Measurements from ENCODE around the gene PKD1. TPM values are rescaled to one million over a fixed set of nuclear protein-coding genes. Genes with fewer than 3 reads are reported as not detected.
"Not testable (repeated sequence)": the region's sequence is repeated elsewhere in the genome, so short reads cannot be mapped to it uniquely, and the experiment has no call there.

The PKD1 gene
- total RNA-seq, 1 experiment from 2014 or later, result 102 TPM

- TF ChIP-seq ARID4B (CRISPR knock-in tag; IDR thresholded peaks at IDR 0.05; ENCODE audit: borderline replicate concordance) (no peak), ZNF281 (CRISPR knock-in tag; IDR thresholded peaks at IDR 0.05) (no peak), ATF1 (CRISPR knock-in tag; IDR thresholded peaks at IDR 0.05) (no peak), JAZF1 (CRISPR knock-in tag; IDR thresholded peaks at IDR 0.05) (no peak), ELF4 (CRISPR knock-in tag; IDR thresholded peaks at IDR 0.05; ENCODE audit: low read depth) (no peak)
These were observed 13.8 kb downstream of the PKD1 start (continued) for GRCh38 chr16:2121853-2122252.

- Mint-ChIP-seq H3K27ac (peak overlapping the region; percentile 19; the same call in 1 of the 2 replicates), H3K4me1 (peaks cover 13% of the 10 kb centered on the region)
- DNase-seq (ENCODE audit: low spot score); H3K9me3 Mint-ChIP-seq; H3K4me3 Mint-ChIP-seq; POLR2A ChIA-PET; H3K36me3 Mint-ChIP-seq; H3K27me3 Mint-ChIP-seq (ENCODE audit: low read depth): not testable (repeated sequence)
- 0 out of 2 replicates have a peak, but pooled peaks have one; percentile 7 for ATAC-seq
- CTCF ChIA-PET, result interaction anchor here (0.7 to 1.8 kb wide), 4 partner anchors 19 to 118 kb away, joined by 3 to 23 read pairs (median 6); partner anchors contain the start of gene RAB26
These were observed 14.4 kb downstream of the PKD1 start for GRCh38 chr16:2121325-2121724.

DNA sequence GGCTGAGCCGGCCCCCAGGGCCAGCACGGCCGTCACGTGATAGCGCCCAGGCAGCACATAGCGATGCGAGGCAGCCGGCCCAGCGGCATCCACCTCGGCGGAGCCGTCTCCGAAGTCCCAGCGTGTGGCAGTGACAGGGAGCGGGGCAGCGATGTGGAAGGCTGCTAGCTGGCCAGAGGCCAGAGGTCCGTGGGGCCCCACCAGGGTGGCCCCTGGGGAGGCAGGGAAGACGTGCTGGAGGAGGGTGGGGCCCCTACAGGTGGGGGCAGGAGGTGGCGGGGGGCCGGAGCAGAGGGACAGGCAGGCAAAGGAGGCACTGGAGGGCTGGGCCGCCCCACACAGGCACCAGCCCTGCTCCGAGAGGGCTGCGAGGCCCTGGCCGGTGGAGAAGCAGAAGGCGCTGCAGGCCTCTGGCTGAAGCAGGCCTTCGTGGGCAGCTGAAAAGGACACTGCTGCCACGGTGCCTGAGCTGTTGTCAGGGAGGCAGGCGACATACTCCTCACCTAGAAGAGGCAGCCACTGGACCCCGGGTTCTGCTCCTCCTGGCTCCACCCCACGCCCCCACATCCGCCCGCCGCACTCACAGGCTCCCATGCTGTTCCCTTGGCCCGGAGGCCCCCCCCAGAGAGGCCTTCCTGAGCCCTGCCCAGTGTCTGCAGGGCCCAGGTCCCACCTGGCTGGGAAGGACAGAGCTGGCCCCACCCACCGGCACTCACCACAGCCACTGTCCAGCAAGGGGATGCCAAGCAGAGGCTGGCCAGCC, 17.6 kb downstream of the PKD1 start:
- H3K36me3 Mint-ChIP-seq; H3K27me3 Mint-ChIP-seq (ENCODE audit: low read depth); H3K9me3 Mint-ChIP-seq; CTCF ChIA-PET; H3K4me1 Mint-ChIP-seq; DNase-seq (ENCODE audit: low spot score); H3K4me3 Mint-ChIP-seq; H3K27ac Mint-ChIP-seq; POLR2A ChIA-PET; ATAC-seq: not testable (repeated sequence)

GRCh38 chr16:2117341-2117740, 18.4 kb downstream of the PKD1 start:
- POLR2A ChIA-PET, result not testable (repeated sequence)

GRCh38 chr16:2116428-2116827, 19.3 kb downstream of the PKD1 start:
- H3K27ac Mint-ChIP-seq; CTCF ChIA-PET; ATAC-seq; H3K27me3 Mint-ChIP-seq (ENCODE audit: low read depth); H3K4me1 Mint-ChIP-seq; DNase-seq (ENCODE audit: low spot score); H3K36me3 Mint-ChIP-seq; H3K4me3 Mint-ChIP-seq; H3K9me3 Mint-ChIP-seq; POLR2A ChIA-PET: not testable (repeated sequence)

More at GRCh38 chr16:2117341-2117740, 18.4 kb downstream of the PKD1 start:
- DNase-seq (ENCODE audit: low spot score); ATAC-seq; H3K9me3 Mint-ChIP-seq; H3K4me3 Mint-ChIP-seq; H3K27me3 Mint-ChIP-seq (ENCODE audit: low read depth); CTCF ChIA-PET; H3K27ac Mint-ChIP-seq; H3K36me3 Mint-ChIP-seq; H3K4me1 Mint-ChIP-seq: not testable (repeated sequence)

DNA sequence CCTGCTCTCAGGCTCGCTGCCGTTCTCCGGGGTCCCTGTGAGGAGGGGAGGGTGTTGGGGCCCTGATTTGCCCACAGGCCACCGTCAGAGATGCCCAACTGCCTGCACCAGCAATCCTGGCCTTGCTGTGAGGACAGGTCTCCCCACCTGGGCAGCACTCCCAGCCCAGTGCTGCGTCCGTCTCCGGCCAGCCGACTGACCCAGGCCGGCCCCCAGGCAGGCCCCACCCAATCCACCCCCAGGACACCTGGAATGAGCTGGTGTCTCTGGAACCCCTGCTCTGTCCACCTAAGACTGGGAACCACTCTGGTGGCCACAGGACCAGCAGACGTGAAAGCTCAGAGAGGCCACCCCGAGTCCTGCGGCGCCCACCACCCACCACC, 20.1 kb downstream of the PKD1 start:
- Mint-ChIP-seq H3K36me3 (peaks cover 3% of the 10 kb centered on the region; the same call in 1 of the 2 replicates), H3K9me3 (no peaks in the 10 kb centered on the region), H3K4me3 (no peak overlapping the region), H3K27ac (no peak overlapping the region), H3K4me1 (no peaks in the 10 kb centered on the region), H3K27me3 (ENCODE audit: low read depth) (no peaks in the 10 kb centered on the region)
- POLR2A ChIA-PET, result no interaction called here
- DNase-seq (ENCODE audit: low spot score), result no peak
- CTCF ChIA-PET, result no interaction called here
- no peak for ATAC-seq
- no peak for TF ChIP-seq ZNF671 (CRISPR knock-in tag; IDR thresholded peaks at IDR 0.05)
- TF ChIP-seq ZNF219 (CRISPR knock-in tag; IDR thresholded peaks at IDR 0.05; ENCODE audit: borderline replicate concordance), result no peak
- TF ChIP-seq, protein P1, sequence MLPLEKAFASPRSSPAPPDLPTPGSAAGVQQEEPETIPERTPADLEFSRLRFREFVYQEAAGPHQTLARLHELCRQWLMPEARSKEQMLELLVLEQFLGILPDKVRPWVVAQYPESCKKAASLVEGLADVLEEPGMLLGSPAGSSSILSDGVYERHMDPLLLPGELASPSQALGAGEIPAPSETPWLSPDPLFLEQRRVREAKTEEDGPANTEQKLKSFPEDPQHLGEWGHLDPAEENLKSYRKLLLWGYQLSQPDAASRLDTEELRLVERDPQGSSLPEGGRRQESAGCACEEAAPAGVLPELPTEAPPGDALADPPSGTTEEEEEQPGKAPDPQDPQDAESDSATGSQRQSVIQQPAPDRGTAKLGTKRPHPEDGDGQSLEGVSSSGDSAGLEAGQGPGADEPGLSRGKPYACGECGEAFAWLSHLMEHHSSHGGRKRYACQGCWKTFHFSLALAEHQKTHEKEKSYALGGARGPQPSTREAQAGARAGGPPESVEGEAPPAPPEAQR (CRISPR knock-in tag; IDR thresholded peaks at IDR 0.05), result no peak
- TF ChIP-seq TCF7 (CRISPR knock-in tag; IDR thresholded peaks at IDR 0.05; ENCODE audit: low read depth), result no peak
- TF ChIP-seq, protein P2, sequence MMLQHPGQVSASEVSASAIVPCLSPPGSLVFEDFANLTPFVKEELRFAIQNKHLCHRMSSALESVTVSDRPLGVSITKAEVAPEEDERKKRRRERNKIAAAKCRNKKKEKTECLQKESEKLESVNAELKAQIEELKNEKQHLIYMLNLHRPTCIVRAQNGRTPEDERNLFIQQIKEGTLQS (CRISPR knock-in tag; conservative IDR thresholded peaks at IDR 0.05), result no peak
- no peak for TF ChIP-seq NR2C2 (CRISPR knock-in tag; IDR thresholded peaks at IDR 0.05)
